HS-5 (cell line): ENCODE results near the gene VDAC2.

Experiments
- DNase-seq: peaks from one replicate; pipeline ENCODE4 v3.0.0-alpha.2; 2012; ENCODE audit warnings: low read depth

VDAC2 gene

GRCh38 chr10:75253281-75254220 is 43.0 kb downstream of the VDAC2 start:
- no peak for DNase-seq

- DNase-seq, result no peak
Measured at GRCh38 chr10:75254739-75255138, 44.1 kb downstream of the VDAC2 start.

- DNase-seq, result no peak
Measured at GRCh38 chr10:75260990-75261389, 50.4 kb downstream of the VDAC2 start.

- DNase-seq, result no peak
Measured at GRCh38 chr10:75261813-75262705, 51.5 kb downstream of the VDAC2 start.

- DNase-seq, result no peak
Measured at GRCh38 chr10:75263806-75264205, 53.2 kb downstream of the VDAC2 start.

GRCh38 chr10:75265856-75266255 is 55.3 kb downstream of the VDAC2 start:
- no peak for DNase-seq

- DNase-seq, result no peak
Measured at GRCh38 chr10:75266945-75267344, 56.3 kb downstream of the VDAC2 start.

GRCh38 chr10:75269605-75270004 is 59.0 kb downstream of the VDAC2 start:
- DNase-seq, result no peak

GRCh38 chr10:75272094-75272493 is 61.5 kb downstream of the VDAC2 start:
- DNase-seq, result no peak

GRCh38 chr10:75272896-75273295 is 62.3 kb downstream of the VDAC2 start:
- no peak for DNase-seq

- no peak for DNase-seq
Measured at GRCh38 chr10:75276069-75276872, 65.7 kb downstream of the VDAC2 start.

GRCh38 chr10:75280236-75280635 is 69.6 kb downstream of the VDAC2 start:
- DNase-seq, result no peak
